HS-27A (cell line): ENCODE results near the gene PGM2L1.
A peak's percentile ranks its signal among the peaks of the same experiment; 100 is the strongest.
"Not testable (repeated sequence)": the region's sequence is repeated elsewhere in the genome, so short reads cannot be mapped to it uniquely, and the experiment has no call there.

Experiments used
- DNase-seq: peaks from one replicate; pipeline ENCODE4 v3.0.0-alpha.2; 2012; ENCODE audit warnings: low read depth, missing footprints

Gene PGM2L1

DNA sequence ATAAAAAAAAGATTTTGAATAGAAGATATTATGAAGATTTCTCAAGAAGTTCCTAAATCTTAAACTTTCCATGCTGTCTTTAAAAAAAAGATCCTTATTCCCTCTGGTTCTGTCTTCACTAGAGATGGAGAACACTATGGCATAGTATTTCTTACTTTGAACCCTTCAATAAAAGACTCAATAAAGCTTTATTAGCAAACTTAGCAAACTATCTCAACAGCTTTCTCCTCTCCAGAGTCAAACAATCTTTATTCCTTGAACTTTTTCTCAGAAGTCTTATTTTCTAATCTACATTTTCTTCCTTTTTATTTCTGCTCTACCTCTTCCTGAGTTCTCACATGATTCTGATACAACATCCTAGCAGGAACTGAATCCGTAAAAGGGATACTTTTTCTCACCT, 65.0 kb downstream of the PGM2L1 start:
- no peak for DNase-seq

DNA sequence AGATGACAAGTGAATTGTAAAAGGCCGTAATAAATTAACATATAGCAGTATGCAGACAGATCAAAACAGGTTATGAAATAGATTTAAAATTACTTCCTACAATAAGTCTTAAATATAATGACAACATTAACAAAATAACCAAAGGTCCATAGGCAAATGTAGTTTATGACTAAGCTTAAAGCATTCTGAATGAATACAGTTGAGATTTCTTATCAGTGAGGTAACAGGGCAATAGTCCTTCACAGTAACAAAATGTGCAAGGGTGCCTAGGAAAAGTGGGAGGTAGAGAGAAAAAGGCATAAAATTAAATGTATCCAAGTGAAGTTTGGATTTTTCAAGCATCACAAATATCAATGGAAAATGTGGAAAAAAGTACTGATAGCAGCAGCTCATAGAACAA, 65.9 kb downstream of the PGM2L1 start:
- no peak for DNase-seq

GRCh38 chr11:74331000-74331399, 67.2 kb downstream of the PGM2L1 start:
- not testable (repeated sequence) for DNase-seq

DNA sequence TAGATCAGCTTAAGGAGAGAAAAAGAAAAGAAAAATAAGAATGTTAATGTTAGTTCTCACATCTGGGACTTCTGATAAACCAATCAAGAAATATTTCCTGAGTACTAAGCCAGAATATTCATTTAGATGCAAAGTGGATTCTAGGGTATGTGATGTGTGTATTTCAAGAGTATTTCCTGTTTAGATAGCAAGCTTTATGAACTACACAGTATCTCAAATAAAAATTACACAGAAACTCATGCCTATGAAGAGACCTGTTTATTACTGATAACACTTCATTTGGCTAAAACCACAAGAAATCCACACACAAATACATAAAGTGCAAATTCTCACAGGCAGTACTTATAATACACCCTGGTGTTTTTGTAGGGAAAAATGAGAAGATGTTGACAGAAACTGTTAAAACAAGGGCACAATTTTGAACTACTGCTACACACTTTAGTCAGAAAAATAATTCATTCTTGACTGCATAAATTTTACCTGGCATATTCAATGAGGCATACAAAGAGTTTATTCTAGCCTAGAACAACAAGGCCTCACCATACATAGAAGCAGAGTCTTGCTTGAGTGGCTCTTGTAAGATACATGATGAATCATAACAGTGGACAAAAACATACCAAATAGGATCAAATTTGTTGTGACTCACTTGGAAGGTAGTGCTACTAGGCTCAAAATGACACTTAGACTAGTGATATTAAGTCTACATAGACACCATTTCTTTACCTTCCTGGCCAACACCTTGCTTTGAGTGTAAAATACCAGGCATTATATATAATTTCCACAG, 68.0 kb downstream of the PGM2L1 start:
- no peak for DNase-seq

- DNase-seq: no peak
Measured at GRCh38 chr11:74327076-74327475, 71.2 kb downstream of the PGM2L1 start.

- DNase-seq: no peak
Measured at GRCh38 chr11:74326665-74327064, 71.6 kb downstream of the PGM2L1 start.

GRCh38 chr11:74325649-74326645, 72.3 kb downstream of the PGM2L1 start:
- DNase-seq: no peak

- no peak for DNase-seq
Measured at GRCh38 chr11:74322667-74323066, 75.6 kb downstream of the PGM2L1 start.

- DNase-seq: peak; percentile 30
Measured at GRCh38 chr11:74321487-74322188, 76.6 kb downstream of the PGM2L1 start.

DNA sequence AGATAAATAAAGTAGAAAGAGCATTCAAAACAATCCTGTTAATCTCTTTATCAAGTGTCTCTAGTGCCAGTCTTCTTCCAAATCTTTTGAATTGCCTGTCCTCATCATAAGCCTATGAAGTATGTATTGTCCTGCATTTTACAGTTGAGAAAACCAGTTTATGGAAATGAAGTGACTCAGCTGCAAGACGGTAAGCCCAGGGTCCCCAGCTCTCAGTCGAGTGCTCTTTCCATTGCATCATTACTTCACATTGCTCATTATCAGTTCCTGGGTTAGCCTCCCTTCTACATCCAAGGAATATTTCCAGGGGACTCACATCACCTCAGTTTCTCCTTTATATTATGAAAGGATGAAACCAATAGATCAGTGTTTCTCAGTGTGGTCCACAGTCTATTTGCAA, 77.7 kb downstream of the PGM2L1 start:
- no peak for DNase-seq

DNA sequence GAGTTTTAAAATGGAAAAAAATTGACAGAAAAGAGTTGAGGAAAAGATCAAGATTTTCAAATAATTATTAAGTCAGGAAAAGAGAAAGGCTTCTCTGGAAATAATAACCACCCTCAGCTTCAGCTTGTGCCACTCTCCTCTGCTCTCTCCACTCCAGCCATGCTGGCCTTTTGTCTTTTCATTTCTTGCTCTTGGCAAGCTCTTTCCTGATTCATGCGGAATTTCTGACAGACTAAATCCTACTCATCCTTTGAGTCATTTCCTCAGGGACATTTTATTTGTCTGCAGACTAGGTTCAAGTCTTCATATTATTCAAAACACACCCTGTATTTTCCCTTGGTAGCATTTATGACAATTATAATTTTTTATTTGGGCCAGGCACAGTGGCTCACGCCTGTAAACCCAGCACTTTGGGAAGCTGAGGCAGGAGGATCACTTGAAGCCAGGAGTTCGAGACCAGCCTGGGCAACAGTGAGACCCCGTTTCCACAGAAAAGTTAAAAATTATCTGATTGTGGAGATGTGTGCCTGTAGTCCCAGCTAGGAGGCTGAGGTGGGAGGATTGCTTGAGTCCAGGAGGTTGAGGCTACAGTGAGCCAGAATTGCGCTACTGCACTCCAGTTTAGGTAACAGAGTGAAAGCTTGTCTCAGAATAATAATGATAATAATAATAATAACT, 79.0 kb downstream of the PGM2L1 start:
- peak; percentile 77 for DNase-seq

GRCh38 chr11:74318241-74318932, 79.8 kb downstream of the PGM2L1 start:
- DNase-seq: no peak

DNA sequence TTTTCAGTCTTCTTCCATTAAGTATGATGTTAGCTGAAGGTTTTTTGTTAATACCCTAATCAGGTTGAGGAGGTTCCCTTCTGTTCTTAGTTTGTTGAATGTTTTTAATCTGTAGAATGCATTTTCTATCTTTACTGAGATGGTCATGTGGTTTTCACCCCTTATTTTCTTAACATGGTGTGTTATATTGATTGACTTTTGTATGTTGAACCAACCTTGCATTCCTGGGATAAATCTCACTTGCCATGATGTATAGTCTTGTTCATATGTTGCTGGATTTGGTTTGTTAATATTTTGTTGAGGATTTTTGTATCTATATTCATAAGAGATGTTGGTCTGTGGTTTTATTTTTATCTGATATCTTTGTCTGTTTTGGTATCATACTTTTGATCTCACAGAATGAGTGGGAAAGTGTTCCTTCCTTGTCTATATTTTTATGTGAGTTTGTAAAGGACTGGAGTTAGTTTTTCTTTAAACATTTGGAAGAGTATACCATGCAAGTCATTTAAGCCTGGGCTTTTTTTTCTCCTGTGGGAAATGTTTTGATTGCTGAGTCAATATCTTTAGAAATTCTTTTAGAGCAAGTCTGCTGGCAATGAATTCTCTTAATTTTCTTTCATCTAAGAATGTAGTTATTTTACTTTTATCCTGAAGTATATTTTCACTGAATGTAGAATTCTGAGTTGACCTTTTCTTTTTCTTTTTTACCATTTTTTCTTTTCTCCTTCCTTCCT, 81.3 kb downstream of the PGM2L1 start:
- DNase-seq: peak; percentile 27

DNA sequence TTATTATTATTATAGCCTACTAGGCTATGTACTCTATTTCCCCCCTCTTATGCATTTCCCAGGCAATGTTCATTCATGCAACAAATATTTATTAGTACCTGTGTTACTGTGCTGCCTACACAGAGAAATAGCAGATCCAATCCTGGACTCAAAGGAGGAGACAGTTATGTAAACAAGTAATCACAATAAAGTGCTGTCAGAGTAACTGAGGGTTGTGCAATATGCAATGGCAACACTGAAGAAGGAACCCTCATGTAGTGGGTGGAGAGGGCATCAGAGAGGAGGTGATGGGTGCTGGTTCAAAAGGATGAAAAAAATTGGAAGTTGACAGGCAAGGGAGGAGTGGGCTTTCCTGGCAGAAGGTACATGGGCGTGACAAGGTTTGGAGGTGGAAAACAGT, 85.9 kb downstream of the PGM2L1 start:
- no peak for DNase-seq

DNA sequence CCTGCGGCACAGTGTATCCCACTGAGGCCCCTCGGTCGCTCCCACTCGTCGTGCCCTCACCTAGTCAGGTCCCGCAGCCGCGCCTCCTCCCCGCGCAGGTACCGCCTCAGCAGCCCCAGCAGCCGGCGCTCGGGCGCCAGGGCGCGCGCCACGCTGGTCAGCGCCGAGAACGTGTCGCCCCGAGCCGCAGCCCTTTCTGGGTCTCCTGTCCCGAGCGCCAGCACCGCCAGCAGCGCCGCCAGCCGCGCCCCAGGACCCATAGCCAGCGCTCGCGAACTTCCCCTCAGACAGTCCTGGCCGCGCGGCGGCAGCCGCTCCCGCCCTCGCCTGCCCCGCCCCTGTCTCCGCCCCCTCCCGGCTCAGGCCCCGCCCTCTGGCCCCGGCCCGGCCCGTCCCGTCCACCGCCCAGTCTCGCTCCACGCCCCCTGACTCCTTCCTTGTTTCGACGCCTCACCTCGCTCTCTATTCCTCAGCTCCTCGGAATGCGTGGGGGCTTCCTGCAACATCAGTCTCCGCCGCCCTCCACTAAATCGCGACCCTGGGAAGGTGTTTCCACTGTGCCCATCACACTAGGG, 86.8 kb downstream of the PGM2L1 start, which contains the start of gene P4HA3:
P4HA3 (minus strand) TSS at position 289 of the 575 bp plus-strand sequence; CDS start at position 260, 29 bp downstream.
- no peak for DNase-seq

DNA sequence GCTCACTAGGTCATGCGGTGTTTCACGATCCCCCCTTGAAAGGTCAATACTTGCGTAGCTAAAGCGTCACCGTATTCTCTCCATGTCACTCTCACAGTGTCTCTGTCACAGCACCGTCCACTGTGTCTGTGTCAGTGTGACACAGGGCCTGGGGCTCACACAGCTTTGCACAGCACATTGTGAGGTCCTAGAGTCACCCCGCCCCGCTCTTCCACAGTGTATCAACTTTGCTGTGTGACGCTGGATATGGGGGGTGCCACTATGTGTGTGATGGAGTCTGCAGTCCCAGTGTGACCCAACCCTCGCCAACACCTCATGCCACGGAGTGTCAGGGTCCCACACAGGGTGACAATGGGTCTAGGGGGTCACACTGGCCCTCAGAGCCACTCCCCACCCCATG, 87.4 kb downstream of the PGM2L1 start:
- DNase-seq: no peak

DNA sequence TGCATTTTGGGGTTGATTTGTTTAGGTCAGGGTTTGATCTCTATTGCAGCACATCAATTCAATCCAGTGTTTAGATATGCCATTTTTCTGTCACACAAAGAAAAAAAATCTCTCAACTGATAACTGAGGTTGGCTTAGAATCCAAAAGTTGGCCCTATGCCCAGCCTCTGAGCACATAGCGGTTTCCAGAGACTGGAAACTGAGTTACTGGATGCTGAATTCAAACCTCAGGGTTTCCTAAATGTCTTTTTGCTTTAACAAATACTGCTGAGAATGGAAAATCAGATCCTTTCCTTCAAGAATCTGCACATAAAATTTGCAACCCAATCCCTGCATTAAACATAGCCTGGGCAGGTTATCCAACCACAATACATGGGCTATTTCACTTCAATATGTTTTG, 90.8 kb downstream of the PGM2L1 start:
- DNase-seq: no peak

DNA sequence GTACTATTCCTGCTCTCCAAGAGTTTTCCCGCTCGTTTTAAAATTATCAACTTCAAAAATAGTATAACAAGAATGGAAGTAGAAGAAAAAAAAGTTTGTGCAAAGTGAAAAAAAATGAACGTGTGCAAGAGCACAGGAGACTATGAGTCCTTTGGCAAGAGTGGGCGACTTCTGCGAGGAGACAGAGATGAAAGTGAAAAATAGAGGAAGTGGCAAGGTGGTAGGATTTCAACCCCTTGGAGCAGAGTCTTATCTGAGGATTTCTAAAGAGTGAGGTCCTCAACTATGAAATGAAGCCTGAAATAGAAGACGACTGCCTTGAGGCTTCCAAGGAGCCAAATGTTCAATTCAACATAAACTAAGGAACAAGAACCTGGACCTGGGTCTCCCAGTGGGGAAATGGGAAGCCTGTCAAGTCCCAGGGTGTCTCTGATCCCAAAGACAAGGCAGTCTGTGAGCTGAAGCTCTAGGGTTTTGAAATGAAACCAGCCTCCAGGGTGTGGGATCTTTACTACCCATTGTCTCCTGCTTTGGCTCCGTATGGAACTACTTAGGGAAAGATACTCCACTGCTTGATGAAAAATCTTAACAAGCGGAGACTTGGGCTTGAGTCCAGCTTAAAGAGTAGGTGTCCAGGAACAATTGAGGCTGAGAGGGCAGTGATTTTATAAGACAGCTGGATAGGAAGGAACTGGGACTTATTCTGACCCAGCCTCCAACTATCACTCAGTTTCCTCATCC, 91.6 kb downstream of the PGM2L1 start:
- DNase-seq: no peak

- no peak for DNase-seq
Measured at GRCh38 chr11:74299015-74299414, 99.2 kb downstream of the PGM2L1 start.
